ENCODE data around the gene AP4M1.

GRCh38 chr7:100147278-100147677 is 45.8 kb downstream of the AP4M1 start:
- TF ChIP-seq CTCF (IDR thresholded peaks at IDR 0.05) = no peak
- no peak for TF ChIP-seq POLR2A (IDR thresholded peaks at IDR 0.05)
- no peak for TF ChIP-seq POLR2AphosphoS5 (IDR thresholded peaks at IDR 0.05)
